Measurements from ENCODE around the gene MOV10.

The MOV10 gene

GRCh38 chr1:112700290-112701226 lies 26.1 kb downstream of the MOV10 start:
- DNase-seq: peak; percentile 66 to 85

GRCh38 chr1:112701227-112702066 lies 27.0 kb downstream of the MOV10 start:
- DNase-seq: no peak

- DNase-seq: no peak
Measured at GRCh38 chr1:112702067-112702395, 27.6 kb downstream of the MOV10 start.

DNA sequence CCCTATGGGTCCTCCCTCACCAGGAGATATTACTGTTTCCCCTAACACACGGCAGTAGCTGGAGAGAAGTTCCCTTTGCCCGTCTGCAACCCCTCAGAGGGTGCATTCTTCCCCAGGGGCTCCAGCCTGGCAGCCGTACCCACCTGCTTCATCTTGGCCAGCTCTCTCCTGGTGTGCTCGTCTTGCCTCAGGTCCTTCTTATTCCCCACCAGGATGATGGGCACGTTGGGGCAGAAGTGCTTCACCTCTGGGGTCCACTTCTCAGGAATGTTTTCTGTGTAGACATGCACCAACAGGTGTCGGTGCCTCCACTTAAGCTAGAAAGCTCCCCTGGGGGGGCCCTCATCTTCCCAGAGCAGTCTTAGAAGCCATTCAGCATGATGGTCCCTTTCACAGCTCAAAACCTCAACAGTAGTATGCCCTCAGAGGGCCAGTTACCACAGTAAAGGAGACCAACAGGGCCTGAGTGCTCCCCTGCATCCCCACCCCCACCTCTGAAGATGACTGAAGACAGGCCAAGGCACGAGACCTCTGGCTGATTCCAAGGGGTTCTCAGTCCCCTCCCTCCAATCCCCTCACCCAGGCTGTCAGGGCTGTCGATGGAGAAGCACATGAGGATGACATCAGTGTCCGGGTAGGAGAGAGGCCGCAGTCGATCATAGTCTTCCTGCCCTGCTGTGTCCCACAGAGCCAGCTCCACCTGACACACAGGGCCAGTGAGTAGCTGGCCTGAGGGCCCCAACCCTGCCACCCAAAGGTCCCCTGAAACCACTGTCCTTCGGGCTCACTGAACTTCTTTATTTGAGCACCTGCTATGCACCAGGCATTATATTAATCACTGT lies 28.2 kb downstream of the MOV10 start:
- DNase-seq: no peak

DNA sequence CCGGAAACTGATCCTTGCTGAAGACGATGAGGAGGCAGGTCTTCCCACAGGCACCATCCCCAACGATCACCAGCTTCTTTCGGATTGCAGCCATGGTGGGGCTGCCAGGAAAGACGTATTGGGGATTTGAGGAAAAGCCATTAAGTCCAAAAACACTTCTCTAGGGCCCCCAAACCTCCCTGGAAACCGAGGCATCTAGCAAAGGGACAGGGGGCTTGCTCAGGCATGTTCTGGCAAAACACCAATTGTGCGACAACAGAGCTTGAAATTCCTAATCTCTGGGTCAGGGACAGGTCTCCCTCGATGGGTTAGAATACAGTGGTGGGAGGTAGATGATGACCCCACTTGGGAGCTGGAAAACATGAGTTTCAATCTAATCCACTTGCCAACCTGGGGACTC lies 29.2 kb downstream of the MOV10 start:
- no peak for DNase-seq

DNA sequence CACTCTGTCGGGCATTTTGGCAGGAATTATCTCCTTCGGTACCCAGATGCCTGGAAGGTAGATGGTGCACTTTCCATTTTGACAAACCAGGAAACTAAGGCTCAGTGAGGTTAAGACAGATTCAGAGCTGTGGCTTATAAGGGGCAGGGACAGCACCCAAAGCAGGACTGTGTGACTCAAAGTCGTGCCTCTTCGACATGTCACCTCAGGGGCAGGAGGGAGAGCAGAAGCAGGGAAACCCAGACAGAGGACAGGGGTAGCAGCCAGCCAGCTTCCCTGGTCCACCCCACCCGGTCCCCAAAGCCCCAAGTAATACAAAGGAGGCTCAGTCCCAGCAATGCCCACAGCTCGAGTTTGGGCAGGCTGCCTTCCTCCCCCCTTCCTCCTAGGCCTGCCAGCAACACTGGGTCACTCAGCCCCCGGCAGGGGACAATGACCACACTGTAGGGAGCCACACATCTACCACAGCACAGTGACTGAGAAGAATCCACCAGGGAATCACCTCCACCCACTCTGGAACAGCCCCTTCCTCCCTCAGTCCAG lies 30.0 kb downstream of the MOV10 start:
- DNase-seq: no peak

DNA sequence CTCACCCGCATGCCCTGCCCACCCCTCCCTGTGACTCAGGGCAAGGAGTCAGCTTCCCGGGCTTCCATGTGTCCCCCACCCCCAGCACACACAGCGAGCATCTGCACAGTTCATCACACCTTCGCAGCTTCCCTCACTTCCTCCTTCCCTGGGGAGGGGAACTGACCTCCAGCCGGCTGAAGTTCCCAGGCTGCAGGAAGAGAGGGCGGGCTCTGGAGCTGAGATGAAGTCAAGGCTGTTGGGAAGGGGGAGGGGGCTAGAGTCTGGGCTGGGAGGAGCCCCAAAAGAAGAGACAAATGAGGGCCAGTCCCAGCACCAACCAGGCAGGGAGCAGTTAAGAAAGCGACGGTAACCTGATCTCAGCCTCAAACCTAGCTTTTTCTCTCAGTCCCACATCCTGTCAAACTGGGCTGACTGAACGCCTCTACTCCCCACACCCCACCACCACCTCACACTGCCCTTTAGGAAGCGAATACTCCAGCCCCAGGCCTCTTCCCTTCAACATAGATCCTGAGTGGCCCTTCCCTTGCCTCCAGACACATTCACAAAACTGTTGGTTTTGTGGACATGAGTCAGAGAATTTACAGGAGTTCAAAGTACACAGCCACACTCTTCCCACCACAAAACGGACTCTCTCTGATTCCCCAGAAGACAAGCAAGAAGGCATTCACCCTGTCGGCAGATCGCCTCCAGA lies 30.6 kb downstream of the MOV10 start:
- peak; percentile 13 to 57 for DNase-seq

- DNase-seq: peak; percentile 44 to 62
Measured at GRCh38 chr1:112706505-112707220, 32.2 kb downstream of the MOV10 start, which contains the start of gene RHOC. Gene RHOC, minus strand, starts transcription at chr1:112707127. Its CDS starts 3,328 bp downstream, at chr1:112703799.

DNA sequence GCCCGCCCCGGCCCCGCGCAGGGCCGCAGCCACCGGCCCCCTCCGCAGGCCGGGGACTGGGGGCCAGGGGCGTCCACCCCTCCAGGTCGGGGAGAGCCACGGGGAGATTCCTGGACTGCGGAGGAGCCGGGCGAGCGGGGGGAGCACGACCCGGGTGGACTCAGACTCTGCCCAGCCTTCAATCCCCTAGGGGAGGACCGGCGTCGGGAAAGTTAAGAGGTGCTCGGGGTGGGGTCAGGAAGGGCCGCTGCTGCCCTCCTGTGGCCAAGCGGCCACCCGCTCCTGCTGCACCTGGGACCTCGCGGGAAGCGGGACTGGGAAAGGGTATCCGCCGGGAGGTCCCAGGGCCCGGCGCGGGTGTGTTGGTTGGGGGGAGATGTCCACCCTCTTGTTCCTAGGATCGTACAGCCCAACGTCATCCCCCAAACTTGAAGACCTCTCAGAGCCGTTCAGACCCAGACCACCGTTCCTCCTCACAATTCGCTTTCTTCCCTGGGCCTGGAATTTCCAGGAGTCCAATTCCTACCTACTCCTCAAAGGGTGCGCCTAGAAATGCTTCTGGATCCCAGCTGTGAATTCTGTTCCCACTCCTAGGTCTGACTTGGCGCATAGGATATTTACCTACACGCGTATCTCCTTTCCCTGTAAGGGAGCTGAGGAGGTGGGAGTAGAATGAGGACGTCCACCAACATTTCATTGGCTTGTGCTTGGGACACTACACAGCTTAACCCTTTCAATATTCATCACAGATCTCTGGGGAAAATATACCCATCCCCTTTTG lies 33.0 kb downstream of the MOV10 start:
- DNase-seq: peak; percentile 78 to 85

DNA sequence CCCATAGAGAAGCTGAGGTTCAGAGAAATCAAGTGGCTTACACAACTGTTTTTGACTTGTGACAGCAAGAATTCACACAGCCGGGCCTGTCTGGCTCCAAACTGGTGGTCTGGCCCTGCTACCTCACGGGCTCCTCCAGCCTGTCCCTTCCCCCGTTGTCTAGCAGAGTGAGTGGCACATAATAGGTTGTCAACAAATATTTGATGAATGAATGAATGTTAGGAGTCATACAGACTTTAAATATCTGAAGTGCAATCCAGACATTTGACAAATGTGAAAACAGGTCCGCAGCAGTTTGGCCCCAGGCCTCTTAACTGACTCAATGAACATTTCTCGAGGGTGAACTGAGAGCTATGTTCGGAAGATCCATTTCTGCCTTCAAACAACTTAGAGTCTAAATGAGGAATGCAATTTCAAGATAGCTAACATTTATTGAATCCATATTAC lies 33.6 kb downstream of the MOV10 start:
- no peak for DNase-seq

- DNase-seq: no peak
Measured at GRCh38 chr1:112708489-112708888, 34.0 kb downstream of the MOV10 start.

DNA sequence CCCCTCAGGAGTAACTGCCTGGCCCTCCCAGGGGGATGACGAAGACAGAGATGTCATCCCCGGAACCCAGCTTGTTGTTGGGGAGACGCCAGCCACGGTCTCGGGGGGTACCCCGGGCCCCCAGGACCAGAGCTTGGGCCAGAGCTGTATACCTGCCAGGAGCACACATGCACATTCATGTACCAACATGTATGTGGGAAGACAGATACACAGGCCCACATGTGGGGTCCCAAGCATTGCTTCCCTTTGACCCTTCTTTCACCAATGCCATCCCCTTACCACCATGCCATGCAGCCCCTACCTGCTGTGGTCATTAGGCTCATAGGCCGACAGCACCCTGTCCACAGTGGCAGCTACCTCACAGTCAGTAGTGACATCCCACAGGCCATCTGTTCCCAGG lies 35.7 kb downstream of the MOV10 start:
- DNase-seq: no peak

GRCh38 chr1:112710586-112710985 lies 36.1 kb downstream of the MOV10 start:
- DNase-seq: no peak

DNA sequence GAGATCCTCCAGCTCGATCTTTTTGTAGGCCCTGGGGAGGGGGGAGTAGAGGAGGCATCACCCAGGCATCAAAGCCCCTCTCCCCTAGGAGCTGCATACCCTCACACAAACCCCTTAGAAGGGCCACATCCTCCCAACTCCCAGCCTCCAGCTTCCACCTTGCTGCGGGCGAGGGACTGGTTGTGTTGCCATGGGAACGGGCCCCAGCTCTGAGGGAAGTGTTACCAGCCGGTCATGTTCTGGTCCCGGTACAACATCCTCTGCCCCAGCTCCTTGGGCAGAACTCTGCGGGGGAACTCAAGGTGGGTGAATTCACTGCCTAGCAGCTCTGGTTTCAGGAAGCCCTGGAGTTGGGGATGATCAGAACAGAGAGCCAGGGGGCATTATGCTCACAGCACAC lies 36.6 kb downstream of the MOV10 start:
- DNase-seq: no peak

DNA sequence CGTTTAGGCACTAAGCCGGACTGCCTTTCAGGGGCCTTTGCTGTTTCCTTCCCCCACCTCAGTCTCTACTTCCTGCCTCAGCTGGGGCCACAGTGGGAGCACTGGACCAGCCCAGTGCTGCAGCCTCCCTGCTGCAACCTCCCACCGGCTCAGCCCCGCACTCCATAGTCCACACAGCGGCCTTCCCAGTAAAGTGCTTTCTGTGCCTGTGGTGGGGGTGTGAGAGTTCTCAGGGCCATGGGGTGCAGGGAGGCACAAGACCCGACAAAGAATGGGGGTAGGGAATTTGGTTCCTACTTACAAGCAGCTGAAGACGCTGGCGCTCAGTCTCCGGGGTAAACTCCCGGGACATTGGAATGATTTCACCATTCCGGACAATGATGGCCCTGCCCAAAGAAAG lies 37.2 kb downstream of the MOV10 start:
- no peak for DNase-seq

DNA sequence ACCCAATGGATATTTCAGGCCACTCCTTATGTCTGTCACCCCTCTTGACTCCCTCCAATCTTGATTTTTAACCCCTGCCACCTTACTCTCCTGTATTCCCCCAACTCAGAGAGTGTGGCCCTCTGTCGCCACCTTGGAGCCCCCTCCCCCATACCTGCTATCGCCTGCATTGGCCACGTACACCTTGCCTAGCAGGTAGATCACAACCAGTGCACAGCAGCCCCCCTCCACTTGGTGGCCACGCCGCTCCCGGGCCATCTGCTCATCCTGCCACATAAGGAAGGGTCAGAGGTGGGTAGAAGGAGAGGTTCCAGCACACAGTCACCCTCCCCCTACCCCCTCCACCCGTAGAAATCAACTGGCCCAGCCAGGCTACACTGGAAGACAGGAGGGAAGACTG lies 37.7 kb downstream of the MOV10 start:
- DNase-seq: no peak

GRCh38 chr1:112712701-112713128 lies 38.3 kb downstream of the MOV10 start:
- no peak for DNase-seq

DNA sequence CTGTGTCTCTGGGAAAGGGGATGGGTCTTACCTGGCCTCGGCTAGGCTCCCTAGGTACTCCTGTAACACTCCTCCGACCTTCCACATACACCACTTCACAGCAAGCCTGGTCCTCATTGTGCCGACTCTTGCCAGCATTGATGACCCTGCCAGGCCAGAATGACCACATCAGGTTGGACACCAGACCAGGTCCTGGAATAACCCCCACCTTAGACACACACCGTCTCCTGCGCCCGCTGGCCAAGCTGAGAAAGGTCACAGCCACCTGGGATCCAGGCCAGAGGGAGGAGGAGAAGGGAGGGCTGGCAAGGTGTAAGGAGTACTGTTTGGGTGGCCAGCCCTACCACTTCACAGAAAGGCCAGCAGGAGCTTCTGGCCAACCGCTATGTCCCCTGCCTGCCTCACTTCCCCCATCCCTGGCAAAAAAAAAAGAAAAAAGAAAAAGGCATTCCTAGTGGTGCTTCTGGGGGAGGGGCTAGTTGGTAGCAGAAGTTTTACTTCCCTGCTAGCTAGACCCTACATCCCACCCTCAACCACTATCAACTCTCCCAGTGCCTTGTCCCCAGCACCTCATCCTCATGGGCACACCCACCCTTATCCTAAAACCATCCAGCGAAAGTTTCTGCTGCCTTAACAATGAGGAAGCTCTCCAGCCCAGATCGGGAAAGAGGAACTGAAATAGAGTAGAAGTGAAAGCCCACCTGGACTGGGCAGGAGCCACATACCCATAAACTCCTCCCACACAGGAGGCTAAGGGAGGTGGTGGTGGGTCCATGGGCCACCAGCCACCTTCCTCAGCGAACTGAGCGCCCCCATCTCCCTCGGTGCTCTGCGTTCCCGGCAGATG lies 39.2 kb downstream of the MOV10 start:
- no peak for DNase-seq
